Esophagus squamous epithelium (tissue), 4 donors: ENCODE measurements around the gene GNAL.

Source experiments
- CTCF ChIP-seq, 6 experiments: fragments of 450-650 bp in 4 of 6; fragments of 200-600 bp in 2 of 6; sonication (generic) in 2 of 6; IDR thresholded peaks; one replicate each; pipeline ENCODE4 v1.5.1; 2016 to 2019; ENCODE audit warnings: antibody characterized with exemption in 6 of 6, mild to moderate bottlenecking in 4 of 6, moderate library complexity in 4 of 6
- POLR2A ChIP-seq, 4 donors: fragments of 450-650 bp; IDR thresholded peaks; one replicate each; pipeline ENCODE4 v1.6.1; 2017; ENCODE audit warnings: antibody characterized with exemption in 4 of 4, mild to moderate bottlenecking in 4 of 4, moderate library complexity in 3 of 4

GRCh38 chr18:11866764-11867163 lies 177.7 kb downstream of the GNAL start:
- TF ChIP-seq POLR2A (IDR thresholded peaks at IDR 0.05): no peak
- TF ChIP-seq CTCF (IDR thresholded peaks at IDR 0.05): no peak
